Bronchial epithelial cell (primary cell): ENCODE results near the gene LGALS9. TPM values are rescaled to one million over a fixed set of nuclear protein-coding genes. Genes with fewer than 3 reads are reported as not detected.
A peak's percentile ranks its signal among the peaks of the same experiment; 100 is the strongest.
"Not testable (repeated sequence)": the region's sequence is repeated elsewhere in the genome, so short reads cannot be mapped to it uniquely, and the experiment has no call there.

Experiments used
- DNase-seq: peaks from one replicate; pipeline ENCODE4 v3.0.0-alpha.2; 2010; ENCODE audit warnings: low read depth
- FAIRE-seq: peaks from 2 replicates; lab custom pipeline; 2011; peaks lifted over from hg19 to GRCh38; lab: Jason Lieb, UNC
- H3K27me3 ChIP-seq: 2 replicates; pipeline ENCODE4 v1.5.1; 2011; ENCODE audit warnings: low read length; ENCODE audit not compliant: control insufficient read depth, insufficient read depth
- H3K36me3 ChIP-seq: 2 replicates; pipeline ENCODE4 v1.5.1; 2011; ENCODE audit warnings: low read length; ENCODE audit not compliant: control insufficient read depth, insufficient read depth
- H3K4me3 ChIP-seq: 2 replicates; pipeline ENCODE4 v1.5.1; 2011; ENCODE audit warnings: mild to moderate bottlenecking, low read depth, low read length, control low read depth
- total RNA-seq: library from RNA; depleted of rRNA; stranded (reverse); fragments of >200 nt; gene quantifications from 2 replicates; pipeline ENCODE4 v1.2.1, GENCODE V29; 2014
- TF ChIP-seq, protein P1 (sequence below): IDR thresholded peaks from 2 replicates; pipeline ENCODE4 v1.5.1; 2011; ENCODE audit warnings: mild to moderate bottlenecking, moderate library complexity, low read length, control low read depth, inconsistent platforms; ENCODE audit not compliant: insufficient read depth, severe bottlenecking

The LGALS9 gene
- total RNA-seq, 1 donor from 2014 or later, result 1.3 TPM

- Histone ChIP-seq H3K36me3 (no peaks in the 10 kb centered on the region), H3K4me3 (no peak overlapping the region), H3K27me3 (no peaks in the 10 kb centered on the region)
- FAIRE-seq, result no peak
- DNase-seq, result no peak
- TF ChIP-seq, protein P1, sequence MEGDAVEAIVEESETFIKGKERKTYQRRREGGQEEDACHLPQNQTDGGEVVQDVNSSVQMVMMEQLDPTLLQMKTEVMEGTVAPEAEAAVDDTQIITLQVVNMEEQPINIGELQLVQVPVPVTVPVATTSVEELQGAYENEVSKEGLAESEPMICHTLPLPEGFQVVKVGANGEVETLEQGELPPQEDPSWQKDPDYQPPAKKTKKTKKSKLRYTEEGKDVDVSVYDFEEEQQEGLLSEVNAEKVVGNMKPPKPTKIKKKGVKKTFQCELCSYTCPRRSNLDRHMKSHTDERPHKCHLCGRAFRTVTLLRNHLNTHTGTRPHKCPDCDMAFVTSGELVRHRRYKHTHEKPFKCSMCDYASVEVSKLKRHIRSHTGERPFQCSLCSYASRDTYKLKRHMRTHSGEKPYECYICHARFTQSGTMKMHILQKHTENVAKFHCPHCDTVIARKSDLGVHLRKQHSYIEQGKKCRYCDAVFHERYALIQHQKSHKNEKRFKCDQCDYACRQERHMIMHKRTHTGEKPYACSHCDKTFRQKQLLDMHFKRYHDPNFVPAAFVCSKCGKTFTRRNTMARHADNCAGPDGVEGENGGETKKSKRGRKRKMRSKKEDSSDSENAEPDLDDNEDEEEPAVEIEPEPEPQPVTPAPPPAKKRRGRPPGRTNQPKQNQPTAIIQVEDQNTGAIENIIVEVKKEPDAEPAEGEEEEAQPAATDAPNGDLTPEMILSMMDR, result no peak
Measured at GRCh38 chr17:27670791-27671590, 40.0 kb downstream of the LGALS9 start.

- DNase-seq, result no peak
- Histone ChIP-seq H3K4me3 (no peak overlapping the region), H3K27me3 (no peaks in the 10 kb centered on the region), H3K36me3 (no peaks in the 10 kb centered on the region)
- TF ChIP-seq, protein P1, result no peak
- no peak for FAIRE-seq
Measured at GRCh38 chr17:27671591-27671910, 40.6 kb downstream of the LGALS9 start.

- not testable (repeated sequence) for H3K27me3 ChIP-seq, DNase-seq, H3K36me3 ChIP-seq, FAIRE-seq, H3K4me3 ChIP-seq
Measured at GRCh38 chr17:27671977-27672480, 41.0 kb downstream of the LGALS9 start.

DNA sequence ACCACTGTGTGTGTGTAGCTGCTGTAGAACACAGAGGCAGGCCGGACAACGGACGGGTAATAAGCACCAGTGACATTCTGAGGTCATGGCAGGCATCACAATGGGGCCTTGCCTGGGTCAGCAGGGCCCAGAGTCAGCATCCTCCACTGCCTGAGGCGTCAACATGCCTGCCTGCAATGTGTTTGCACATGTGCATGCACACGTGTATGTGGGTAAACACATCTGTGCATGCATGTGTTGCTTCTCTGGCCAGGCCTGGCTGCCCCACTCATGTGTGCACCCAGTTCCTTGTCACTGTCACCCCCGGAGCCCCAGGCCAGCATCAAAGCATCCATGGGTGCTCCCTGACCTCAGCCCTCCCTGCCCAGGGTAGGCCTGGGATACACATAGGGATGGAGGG is 43.3 kb downstream of the LGALS9 start:
- TF ChIP-seq, protein P1, result no peak
- no peaks in the 10 kb centered on the region for H3K27me3 ChIP-seq
- H3K36me3 ChIP-seq, result no peaks in the 10 kb centered on the region
- DNase-seq (no peak), FAIRE-seq (peak; percentile 80)
- H3K4me3 ChIP-seq, result no peak overlapping the region

GRCh38 chr17:27677191-27677590 is 46.2 kb downstream of the LGALS9 start:
- no peak for FAIRE-seq
- Histone ChIP-seq H3K27me3 (no peaks in the 10 kb centered on the region), H3K4me3 (no peak overlapping the region), H3K36me3 (no peaks in the 10 kb centered on the region)
- DNase-seq, result no peak
- TF ChIP-seq, protein P1, result no peak

DNA sequence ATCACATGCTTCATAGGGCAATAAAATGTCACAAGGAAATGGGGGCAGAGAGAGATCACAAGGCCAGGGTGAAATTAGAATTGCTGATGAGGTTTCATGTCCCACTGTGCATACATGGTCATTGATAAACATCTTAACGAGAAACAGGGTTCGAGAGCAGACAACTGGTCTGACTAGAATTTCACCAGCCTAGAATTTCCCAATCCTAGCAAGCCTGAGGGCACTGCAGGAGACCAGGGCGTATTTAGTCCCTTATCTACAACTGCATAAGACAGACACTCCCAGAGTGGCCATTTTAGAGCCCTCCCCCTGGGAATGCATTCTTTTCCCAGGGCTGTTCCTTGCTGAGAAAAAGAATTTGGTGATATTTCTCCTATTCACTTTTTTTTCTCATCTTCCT is 55.3 kb downstream of the LGALS9 start:
- FAIRE-seq, H3K36me3 ChIP-seq, DNase-seq, H3K4me3 ChIP-seq, H3K27me3 ChIP-seq: not testable (repeated sequence)

GRCh38 chr17:27690882-27691281 is 59.9 kb downstream of the LGALS9 start:
- Histone ChIP-seq H3K36me3 (no peaks in the 10 kb centered on the region), H3K27me3 (no peaks in the 10 kb centered on the region), H3K4me3 (no peak overlapping the region)
- TF ChIP-seq, protein P1, result no peak
- no peak for FAIRE-seq
- DNase-seq, result no peak

- not testable (repeated sequence) for H3K27me3 ChIP-seq, H3K36me3 ChIP-seq, H3K4me3 ChIP-seq, DNase-seq, FAIRE-seq
Measured at GRCh38 chr17:27695254-27695814, 64.3 kb downstream of the LGALS9 start.
